Endodermal cell (in vitro differentiated cells): ENCODE data around the gene ABR. TPM values are rescaled to one million over a fixed set of nuclear protein-coding genes. Genes with fewer than 3 reads are reported as not detected.

ENCODE experiments used
- DNase-seq: peaks from one replicate; pipeline ENCODE4 v3.0.0-alpha.2; 2017
- H3K27ac ChIP-seq: 2 replicates; pipeline ENCODE4 v1.5.1; 2013; ENCODE audit warnings: mild to moderate bottlenecking, low read depth, low read length, moderate library complexity
- H3K27me3 ChIP-seq: 2 replicates; pipeline ENCODE4 v1.6.1; 2013; ENCODE audit warnings: mild to moderate bottlenecking, low read length, moderate library complexity; ENCODE audit not compliant: insufficient read depth, control insufficient read depth, poor library complexity, severe bottlenecking
- H3K36me3 ChIP-seq: 2 replicates; pipeline ENCODE4 v1.7.0; 2013; ENCODE audit warnings: mild to moderate bottlenecking, low read length, moderate library complexity; ENCODE audit not compliant: control insufficient read depth, insufficient read depth
- H3K4me1 ChIP-seq: one replicate; pipeline ENCODE4 v1.7.0; 2013; ENCODE audit warnings: low read length; ENCODE audit not compliant: control insufficient read depth, insufficient read depth
- H3K4me3 ChIP-seq: 2 replicates; pipeline ENCODE4 v1.5.1; 2013; ENCODE audit warnings: mild to moderate bottlenecking, low read length, moderate library complexity
- H3K9ac ChIP-seq: 2 replicates; pipeline ENCODE4 v1.6.1; 2013; ENCODE audit warnings: mild to moderate bottlenecking, low read length, moderate library complexity; ENCODE audit not compliant: poor library complexity, severe bottlenecking; ENCODE audit errors: extremely low read depth
- H3K9me3 ChIP-seq: 2 replicates; pipeline ENCODE4 v1.6.1; 2013; ENCODE audit warnings: mild to moderate bottlenecking, low read length, moderate library complexity; ENCODE audit not compliant: control insufficient read depth
- H3K27ac Mint-ChIP-seq: 2 replicates; pipeline ENCODE4 v1.8.0; 2020; ENCODE audit warnings: mixed read lengths
- H3K27me3 Mint-ChIP-seq: 2 replicates; pipeline ENCODE4 v1.8.0; 2021; ENCODE audit warnings: mild to moderate bottlenecking, mixed read lengths; ENCODE audit not compliant: insufficient read depth
- H3K36me3 Mint-ChIP-seq: 2 replicates; pipeline ENCODE4 v1.8.0; 2020; ENCODE audit warnings: low read depth, mixed read lengths
- H3K4me1 Mint-ChIP-seq: 2 replicates; pipeline ENCODE4 v1.8.0; 2020; ENCODE audit warnings: mixed read lengths
- H3K4me3 Mint-ChIP-seq: 2 replicates; pipeline ENCODE4 v1.8.0; 2020; ENCODE audit warnings: mild to moderate bottlenecking, moderate library complexity, mixed read lengths
- H3K9me3 Mint-ChIP-seq: 2 replicates; pipeline ENCODE4 v1.8.0; 2020; ENCODE audit warnings: mild to moderate bottlenecking, mixed read lengths
- CTCF ChIP-seq: fragments of 200-600 bp; sonication (generic); conservative IDR thresholded peaks from 2 replicates; pipeline ENCODE4 v1.5.0; 2021; ENCODE audit warnings: antibody characterized with exemption, mild to moderate bottlenecking
- WGBS, 2 experiments: methylation state at CpG; one replicate each; pipeline versions ENCODE4 v1.1.5 to v1.1.7; 2013; ENCODE audit warnings: missing lambda C conversion rate in 2 of 2, mixed read lengths in 1 of 2; ENCODE audit not compliant: insufficient coverage in 1 of 2, insufficient read length in 1 of 2; 5-methylcytosine and 5-hydroxymethylcytosine counted together
- total RNA-seq, 2 donors: library from RNA; stranded (reverse); fragmentation: NEBNext Ultra II Directional in 1 of 2; extraction: Animal tissue kit (Norgen Biotek cat#: 25700) in 1 of 2; gene quantifications; 2 replicates in 1 of 2; 3 replicates in 1 of 2; pipeline ENCODE4 v1.2.1, GENCODE V29; 2021

ABR gene
- total RNA-seq, 2 donors from 2014 or later = 51.1 to 58.7 TPM

GRCh38 chr17:1107777-1108477, 71.9 kb downstream of the ABR start:
- Mint-ChIP-seq H3K4me3 (peak overlapping the region; percentile 62), H3K9me3 (no peaks in the 10 kb centered on the region), H3K27ac (no peak overlapping the region), H3K4me1 (peaks cover 11% of the 10 kb centered on the region), H3K27me3 (peaks cover 9% of the 10 kb centered on the region), H3K36me3 (peaks cover 2% of the 10 kb centered on the region)
- H3K4me3 ChIP-seq = peak overlapping the region; percentile 75
- no peak for TF ChIP-seq CTCF
- H3K9me3 ChIP-seq = no peaks in the 10 kb centered on the region
- no peaks in the 10 kb centered on the region for H3K27me3 ChIP-seq
- H3K9ac ChIP-seq = no peak overlapping the region
- H3K36me3 ChIP-seq = no peaks in the 10 kb centered on the region
- H3K27ac ChIP-seq = no peak overlapping the region
- WGBS, 2 experiments = 80 to 87% methylated on average over 8 to 24 of the region's 24 CpGs
- DNase-seq = no peak
- H3K4me1 ChIP-seq = peaks cover 4% of the 10 kb centered on the region

GRCh38 chr17:1107083-1107776, 72.6 kb downstream of the ABR start:
- WGBS, 2 experiments = 81 to 92% methylated on average over 14 to 20 of the region's 20 CpGs
- Histone ChIP-seq H3K4me1 (peaks cover 4% of the 10 kb centered on the region), H3K9ac (no peak overlapping the region), H3K4me3 (no peak overlapping the region), H3K27ac (no peak overlapping the region), H3K27me3 (no peaks in the 10 kb centered on the region), H3K36me3 (no peaks in the 10 kb centered on the region), H3K9me3 (no peaks in the 10 kb centered on the region)
- H3K27me3 Mint-ChIP-seq = peaks cover 9% of the 10 kb centered on the region
- no peak for TF ChIP-seq CTCF
- H3K4me1 Mint-ChIP-seq = peaks cover 11% of the 10 kb centered on the region
- peaks cover 4% of the 10 kb centered on the region for H3K36me3 Mint-ChIP-seq
- no peaks in the 10 kb centered on the region for H3K9me3 Mint-ChIP-seq
- no peak for DNase-seq
- no peak overlapping the region for H3K27ac Mint-ChIP-seq
- no peak overlapping the region for H3K4me3 Mint-ChIP-seq

- no peak for TF ChIP-seq CTCF
- Histone ChIP-seq H3K9ac (no peak overlapping the region), H3K4me1 (no peaks in the 10 kb centered on the region), H3K4me3 (no peak overlapping the region), H3K36me3 (no peaks in the 10 kb centered on the region), H3K27me3 (no peaks in the 10 kb centered on the region), H3K27ac (no peak overlapping the region), H3K9me3 (no peaks in the 10 kb centered on the region)
- Mint-ChIP-seq H3K27me3 (peaks cover 7% of the 10 kb centered on the region), H3K4me1 (no peaks in the 10 kb centered on the region), H3K4me3 (no peak overlapping the region), H3K36me3 (peaks cover 15% of the 10 kb centered on the region), H3K27ac (no peak overlapping the region), H3K9me3 (no peaks in the 10 kb centered on the region)
- DNase-seq = no peak
- 93% methylated on average over 3 to 8 of the region's 8 CpGs for WGBS, 2 experiments
Observed at GRCh38 chr17:1104222-1104621, 75.6 kb downstream of the ABR start.
